Measurements from ENCODE around the gene MMP7. TPM values are rescaled to one million over a fixed set of nuclear protein-coding genes. Genes with fewer than 3 reads are reported as not detected.
"Not testable (repeated sequence)": the region's sequence is repeated elsewhere in the genome, so short reads cannot be mapped to it uniquely, and the experiment has no call there.

The MMP7 gene
- polyA plus RNA-seq, 3 donors: 28.8 TPM; not detected in 2

- WGBS, 3 donors: 78 to 91% (median 86%) methylated on average over 3 of the region's 3 CpGs
- H3K27ac ChIP-seq (ENCODE audit: low read depth, low read length): not testable (repeated sequence)
Measured at GRCh38 chr11:102502831-102503230, 27.7 kb downstream of the MMP7 start.

- WGBS, 3 donors: 70 to 76% (median 70%) methylated on average over 2 of the region's 2 CpGs
- H3K27ac ChIP-seq (ENCODE audit: low read depth, low read length): no peak overlapping the region
Measured at GRCh38 chr11:102500829-102501228, 29.7 kb downstream of the MMP7 start.

- 27 to 71% (median 46%) methylated on average over 2 of the region's 2 CpGs for WGBS, 3 donors
- H3K27ac ChIP-seq (ENCODE audit: low read depth, low read length): no peak overlapping the region
Measured at GRCh38 chr11:102499931-102500330, 30.6 kb downstream of the MMP7 start.

- 89 to 91% (median 90%) methylated on average over 3 of the region's 3 CpGs for WGBS, 3 donors
- H3K27ac ChIP-seq (ENCODE audit: low read depth, low read length): no peak overlapping the region
Measured at GRCh38 chr11:102499151-102499550, 31.4 kb downstream of the MMP7 start.

- WGBS, 3 donors: 75 to 96% (median 95%) methylated on average over 3 to 4 of the region's 4 CpGs
- no peak overlapping the region for H3K27ac ChIP-seq (ENCODE audit: low read depth, low read length)
Measured at GRCh38 chr11:102497061-102497460, 33.5 kb downstream of the MMP7 start.

- WGBS, 3 donors: 36 to 42% (median 37%) methylated on average over 12 of the region's 12 CpGs
- no peak overlapping the region for H3K27ac ChIP-seq (ENCODE audit: low read depth, low read length)
Measured at GRCh38 chr11:102495161-102496042, 35.1 kb downstream of the MMP7 start.

GRCh38 chr11:102494216-102494615 lies 36.3 kb downstream of the MMP7 start:
- H3K27ac ChIP-seq (ENCODE audit: low read depth, low read length): no peak overlapping the region
- WGBS, 3 donors: 56 to 80% (median 80%) methylated on average over 6 of the region's 6 CpGs

- 66 to 90% (median 89%) methylated on average over 5 of the region's 5 CpGs for WGBS, 3 donors
- H3K27ac ChIP-seq (ENCODE audit: low read depth, low read length): no peak overlapping the region
Measured at GRCh38 chr11:102493524-102493923, 37.0 kb downstream of the MMP7 start.

- no peak overlapping the region for H3K27ac ChIP-seq (ENCODE audit: low read depth, low read length)
- 94 to 98% (median 97%) methylated on average over 2 of the region's 2 CpGs for WGBS, 3 donors
Measured at GRCh38 chr11:102491969-102492368, 38.6 kb downstream of the MMP7 start.

- WGBS, 3 donors: 67 to 73% (median 71%) methylated on average over 5 of the region's 5 CpGs
Measured at GRCh38 chr11:102489186-102490145, 41.1 kb downstream of the MMP7 start.

GRCh38 chr11:102488208-102488607 lies 42.3 kb downstream of the MMP7 start:
- 72 to 85% (median 76%) methylated on average over 3 of the region's 3 CpGs for WGBS, 3 donors
- no peak overlapping the region for H3K27ac ChIP-seq (ENCODE audit: low read depth, low read length)

More at GRCh38 chr11:102489186-102490145, 41.1 kb downstream of the MMP7 start:
- H3K27ac ChIP-seq (ENCODE audit: low read depth, low read length): no peak overlapping the region

- no peak overlapping the region for H3K27ac ChIP-seq (ENCODE audit: low read depth, low read length)
- 48 to 91% (median 59%) methylated on average over 1 of the region's 1 CpG for WGBS, 3 donors
Measured at GRCh38 chr11:102487214-102487613, 43.3 kb downstream of the MMP7 start.

GRCh38 chr11:102486584-102486983 lies 44.0 kb downstream of the MMP7 start:
- H3K27ac ChIP-seq (ENCODE audit: low read depth, low read length): no peak overlapping the region
- WGBS, 3 donors: 93 to 95% (median 95%) methylated on average over 2 of the region's 2 CpGs

GRCh38 chr11:102485095-102485722 lies 45.3 kb downstream of the MMP7 start:
- H3K27ac ChIP-seq (ENCODE audit: low read depth, low read length): no peak overlapping the region
- 61 to 86% (median 71%) methylated on average over 2 of the region's 2 CpGs for WGBS, 3 donors

GRCh38 chr11:102482433-102482832 lies 48.1 kb downstream of the MMP7 start:
- WGBS, 3 donors: 61 to 81% (median 63%) methylated on average over 3 of the region's 3 CpGs
- no peak overlapping the region for H3K27ac ChIP-seq (ENCODE audit: low read depth, low read length)

GRCh38 chr11:102479733-102480132 lies 50.8 kb downstream of the MMP7 start:
- whole genome bisulfite sequencing, 3 donors: 93 to 97% (median 97%) methylated on average over 2 of the region's 2 CpGs
- H3K27ac ChIP-seq (ENCODE audit: low read depth, low read length): no peak overlapping the region

GRCh38 chr11:102478673-102479299 lies 51.8 kb downstream of the MMP7 start:
- WGBS, 3 donors: 72 to 83% (median 75%) methylated on average over 1 of the region's 1 CpG

GRCh38 chr11:102476812-102477211 lies 53.7 kb downstream of the MMP7 start:
- no peak overlapping the region for H3K27ac ChIP-seq (ENCODE audit: low read depth, low read length)
- 9 to 25% (median 15%) methylated on average over 1 of the region's 1 CpG for WGBS, 3 donors

More at GRCh38 chr11:102478673-102479299, 51.8 kb downstream of the MMP7 start:
- H3K27ac ChIP-seq (ENCODE audit: low read depth, low read length): no peak overlapping the region
